GM19468 (cell line): Measurements from ENCODE around the gene GOLGA5.
"Not testable (repeated sequence)": the region's sequence is repeated elsewhere in the genome, so short reads cannot be mapped to it uniquely, and the experiment has no call there.

Experiments used
- ATAC-seq: cut with Tn5 transposase; IDR thresholded peaks from one replicate; pipeline ENCODE4 v1.9.1; 2021; ENCODE audit warnings: mild to moderate bottlenecking, moderate library complexity, moderate number of reproducible peaks; ENCODE audit not compliant: unreplicated experiment; ENCODE audit errors: extremely low read depth

GOLGA5 gene, protein sequence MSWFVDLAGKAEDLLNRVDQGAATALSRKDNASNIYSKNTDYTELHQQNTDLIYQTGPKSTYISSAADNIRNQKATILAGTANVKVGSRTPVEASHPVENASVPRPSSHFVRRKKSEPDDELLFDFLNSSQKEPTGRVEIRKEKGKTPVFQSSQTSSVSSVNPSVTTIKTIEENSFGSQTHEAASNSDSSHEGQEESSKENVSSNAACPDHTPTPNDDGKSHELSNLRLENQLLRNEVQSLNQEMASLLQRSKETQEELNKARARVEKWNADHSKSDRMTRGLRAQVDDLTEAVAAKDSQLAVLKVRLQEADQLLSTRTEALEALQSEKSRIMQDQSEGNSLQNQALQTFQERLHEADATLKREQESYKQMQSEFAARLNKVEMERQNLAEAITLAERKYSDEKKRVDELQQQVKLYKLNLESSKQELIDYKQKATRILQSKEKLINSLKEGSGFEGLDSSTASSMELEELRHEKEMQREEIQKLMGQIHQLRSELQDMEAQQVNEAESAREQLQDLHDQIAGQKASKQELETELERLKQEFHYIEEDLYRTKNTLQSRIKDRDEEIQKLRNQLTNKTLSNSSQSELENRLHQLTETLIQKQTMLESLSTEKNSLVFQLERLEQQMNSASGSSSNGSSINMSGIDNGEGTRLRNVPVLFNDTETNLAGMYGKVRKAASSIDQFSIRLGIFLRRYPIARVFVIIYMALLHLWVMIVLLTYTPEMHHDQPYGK

GRCh38 chr14:92793709-92794546 is at the start of gene GOLGA5:
TSS of gene GOLGA5 (plus strand) at chr14:92794305. CDS start at chr14:92797438, 3,133 bp downstream.
- peak; percentile 97 for ATAC-seq

DNA sequence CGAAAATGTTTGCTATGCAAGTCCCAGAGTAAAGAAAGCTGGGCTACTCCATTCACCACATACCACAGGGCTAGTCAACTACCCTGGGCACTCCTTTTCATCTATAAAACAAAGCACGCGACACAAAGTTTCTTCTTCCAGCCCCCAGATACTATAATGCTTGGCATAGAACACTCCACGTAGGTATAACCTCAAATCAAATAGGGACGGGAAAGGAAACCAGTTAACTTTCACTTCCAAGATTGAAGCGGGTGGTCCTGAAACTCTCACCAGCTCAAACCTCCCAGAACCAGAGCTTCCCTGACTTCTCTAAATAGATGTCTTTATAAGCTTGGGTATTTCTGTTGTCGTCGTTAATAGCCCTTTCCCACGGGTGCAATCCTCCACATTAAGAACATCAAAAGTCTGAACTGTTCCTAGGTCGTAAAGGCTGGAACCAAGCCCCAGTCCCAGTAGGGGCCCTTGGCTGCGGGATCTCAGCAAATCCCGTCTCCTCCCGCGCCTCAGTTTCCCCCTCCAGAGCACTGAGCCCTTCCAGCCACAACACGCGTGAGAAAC is 46.3 kb upstream of the GOLGA5 start:
- no peak for ATAC-seq

GRCh38 chr14:92748259-92749016 is 45.7 kb upstream of the GOLGA5 start, which contains the start of gene LGMN:
TSS of gene LGMN (minus strand) at chr14:92748627. CDS start at chr14:92732786, 15,841 bp downstream.
- ATAC-seq = peak; percentile 54

DNA sequence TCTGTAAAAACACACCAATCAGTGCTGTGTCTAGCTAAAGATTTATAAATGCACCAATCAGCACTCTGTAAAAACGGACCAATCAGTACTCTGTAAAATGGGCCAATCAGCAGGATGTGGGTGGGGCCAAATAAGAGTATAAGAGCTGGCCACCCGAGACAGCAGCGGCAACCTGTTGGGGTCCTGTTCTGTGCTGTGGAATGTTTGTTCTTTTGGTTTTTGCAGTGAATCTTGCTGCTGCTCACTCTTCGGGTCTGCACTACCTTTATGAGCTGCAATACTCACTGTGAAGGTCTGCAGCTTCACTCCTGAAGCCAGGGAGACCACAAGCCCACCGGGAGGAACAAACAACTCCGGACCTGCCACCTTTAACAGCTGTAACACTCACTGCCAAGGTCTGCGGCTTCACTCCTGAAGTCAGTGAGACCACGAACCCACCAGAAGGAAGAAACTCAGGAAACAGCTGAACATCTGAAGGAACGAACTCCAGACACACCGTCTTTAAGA is 43.8 kb upstream of the GOLGA5 start:
- ATAC-seq = not testable (repeated sequence)

DNA sequence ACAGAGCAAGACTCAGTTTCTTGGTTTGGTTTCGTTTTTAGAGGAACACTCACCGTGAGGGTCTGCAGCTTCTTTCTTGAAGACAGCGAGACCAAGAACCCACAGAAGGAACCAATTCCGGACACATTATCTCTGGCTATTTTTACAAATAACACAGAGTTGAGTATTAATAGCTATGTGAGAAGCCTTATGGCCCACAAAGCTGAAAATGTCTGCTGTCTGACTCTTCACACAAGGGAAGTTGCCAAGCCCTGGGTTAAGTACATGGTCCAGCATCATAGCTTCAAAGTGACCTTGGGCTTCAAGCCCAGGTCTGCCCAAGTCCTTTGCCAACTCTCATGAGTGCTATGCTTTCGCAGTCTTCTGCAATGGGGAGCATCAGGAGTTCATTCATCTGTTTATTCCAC is 43.1 kb upstream of the GOLGA5 start:
- no peak for ATAC-seq

DNA sequence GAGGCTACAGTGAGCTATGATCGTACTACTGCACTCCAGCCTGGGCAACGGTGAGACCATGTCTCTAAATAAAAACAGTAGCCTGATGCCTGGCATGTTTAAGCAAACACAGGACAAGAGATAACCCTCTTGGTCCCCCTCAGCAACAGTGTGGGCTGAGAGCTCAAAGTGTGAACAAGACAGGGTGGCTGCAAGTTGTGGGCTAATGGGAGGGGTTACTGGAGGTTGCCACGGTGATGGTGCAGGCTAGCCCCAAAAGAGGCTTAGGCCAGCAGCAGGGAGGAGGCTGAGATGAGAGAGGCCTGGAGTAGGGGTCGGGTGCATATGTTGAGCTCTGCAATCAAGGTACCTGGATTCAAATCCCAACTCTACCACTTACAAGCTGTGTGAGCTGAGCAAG is 42.3 kb upstream of the GOLGA5 start:
- no peak for ATAC-seq

DNA sequence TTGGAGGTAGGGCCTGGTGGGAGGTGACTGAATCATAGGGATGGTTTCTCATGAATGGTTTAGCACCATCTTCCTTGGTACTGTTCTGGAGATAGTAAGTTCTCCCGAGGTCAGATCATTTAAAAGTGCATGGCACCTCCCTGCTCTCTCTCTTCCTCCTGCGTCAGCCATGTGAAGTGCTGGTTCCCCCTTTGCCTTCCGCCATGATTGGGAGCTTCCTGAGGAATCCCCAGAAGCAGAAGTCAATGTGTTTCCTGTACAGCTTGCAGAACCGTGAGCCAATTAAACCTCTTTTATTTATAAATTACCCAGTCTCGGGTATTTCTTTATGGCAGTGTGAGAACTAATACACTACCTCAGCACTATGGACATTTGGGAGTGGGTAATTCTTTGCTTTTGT is 40.9 kb upstream of the GOLGA5 start:
- ATAC-seq = no peak

- ATAC-seq = no peak
These were observed 39.1 kb upstream of the GOLGA5 start for GRCh38 chr14:92754966-92755365.

- ATAC-seq = no peak
These were observed 38.6 kb upstream of the GOLGA5 start for GRCh38 chr14:92755495-92755894.

DNA sequence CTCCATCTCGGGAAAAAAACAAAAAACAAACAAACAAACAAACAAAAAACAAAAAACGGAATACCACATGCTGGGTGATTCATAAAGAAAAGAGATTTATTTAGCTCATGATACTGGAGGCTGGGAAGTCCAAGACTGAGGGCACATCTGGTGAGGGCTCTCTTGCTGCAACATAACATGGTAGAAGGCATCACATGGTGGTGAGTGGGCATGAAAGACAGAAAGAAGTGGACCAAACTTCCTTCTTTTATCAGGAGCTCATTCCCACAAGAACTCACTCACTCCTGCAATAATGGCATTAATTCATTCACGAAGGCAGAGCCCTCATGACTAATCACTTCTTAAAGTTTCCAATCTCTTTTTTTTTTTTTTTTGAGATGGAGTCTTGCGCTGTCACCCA is 37.7 kb upstream of the GOLGA5 start:
- ATAC-seq = no peak

- no peak for ATAC-seq
These were observed 34.8 kb upstream of the GOLGA5 start for GRCh38 chr14:92759300-92759678.

DNA sequence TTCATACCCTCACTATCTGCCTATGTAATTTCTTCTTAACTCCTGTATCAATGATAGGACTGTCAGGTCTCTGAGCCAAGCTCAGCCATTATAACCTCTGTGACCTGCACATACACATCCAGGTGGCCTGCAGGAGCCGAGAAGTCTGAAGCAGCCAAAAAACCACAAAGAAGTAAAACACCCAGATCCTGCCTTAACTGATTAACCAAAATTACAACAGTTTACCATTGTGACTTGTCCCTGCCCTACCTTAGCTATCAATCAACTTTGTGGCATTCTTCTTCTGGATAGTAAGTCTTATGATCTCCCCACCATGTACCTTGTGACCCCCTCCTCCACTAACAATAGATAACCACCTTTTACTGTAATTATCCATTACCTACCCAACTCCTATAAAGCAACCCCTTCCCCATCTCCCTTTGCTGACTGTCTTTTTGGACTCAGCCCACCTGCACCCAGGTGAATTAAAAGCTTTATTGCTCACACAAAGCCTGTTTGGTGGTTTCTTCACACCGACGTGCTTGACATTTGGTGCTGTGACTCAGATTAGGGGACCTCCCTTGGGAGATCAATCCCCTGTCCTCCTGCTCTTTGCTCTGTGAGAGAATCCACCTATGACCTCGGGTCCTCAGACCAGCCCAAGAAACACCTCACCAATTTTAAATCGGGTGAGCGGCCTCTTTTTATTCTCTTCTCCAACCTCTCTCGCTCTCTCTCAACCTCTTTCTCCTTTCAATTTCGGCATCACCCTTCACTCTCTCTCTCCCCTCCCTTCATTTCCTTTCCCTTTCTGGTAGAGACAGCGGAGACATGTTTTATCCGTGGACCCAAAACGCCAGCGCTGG is 34.2 kb upstream of the GOLGA5 start:
- no peak for ATAC-seq

DNA sequence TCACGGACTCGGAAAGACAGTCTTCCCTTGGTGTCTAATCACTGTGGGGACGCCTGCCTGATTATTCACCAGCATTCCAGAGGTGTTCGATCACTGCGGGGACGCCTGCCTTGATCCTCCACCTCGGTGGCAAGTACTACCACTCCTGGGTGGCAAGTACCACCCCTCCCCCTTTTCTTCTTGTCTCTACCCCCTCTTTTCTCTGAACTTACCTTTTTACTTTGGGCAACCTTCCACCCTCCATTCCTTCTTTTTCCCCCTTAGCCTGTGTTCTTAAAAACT is 33.6 kb upstream of the GOLGA5 start:
- no peak for ATAC-seq

DNA sequence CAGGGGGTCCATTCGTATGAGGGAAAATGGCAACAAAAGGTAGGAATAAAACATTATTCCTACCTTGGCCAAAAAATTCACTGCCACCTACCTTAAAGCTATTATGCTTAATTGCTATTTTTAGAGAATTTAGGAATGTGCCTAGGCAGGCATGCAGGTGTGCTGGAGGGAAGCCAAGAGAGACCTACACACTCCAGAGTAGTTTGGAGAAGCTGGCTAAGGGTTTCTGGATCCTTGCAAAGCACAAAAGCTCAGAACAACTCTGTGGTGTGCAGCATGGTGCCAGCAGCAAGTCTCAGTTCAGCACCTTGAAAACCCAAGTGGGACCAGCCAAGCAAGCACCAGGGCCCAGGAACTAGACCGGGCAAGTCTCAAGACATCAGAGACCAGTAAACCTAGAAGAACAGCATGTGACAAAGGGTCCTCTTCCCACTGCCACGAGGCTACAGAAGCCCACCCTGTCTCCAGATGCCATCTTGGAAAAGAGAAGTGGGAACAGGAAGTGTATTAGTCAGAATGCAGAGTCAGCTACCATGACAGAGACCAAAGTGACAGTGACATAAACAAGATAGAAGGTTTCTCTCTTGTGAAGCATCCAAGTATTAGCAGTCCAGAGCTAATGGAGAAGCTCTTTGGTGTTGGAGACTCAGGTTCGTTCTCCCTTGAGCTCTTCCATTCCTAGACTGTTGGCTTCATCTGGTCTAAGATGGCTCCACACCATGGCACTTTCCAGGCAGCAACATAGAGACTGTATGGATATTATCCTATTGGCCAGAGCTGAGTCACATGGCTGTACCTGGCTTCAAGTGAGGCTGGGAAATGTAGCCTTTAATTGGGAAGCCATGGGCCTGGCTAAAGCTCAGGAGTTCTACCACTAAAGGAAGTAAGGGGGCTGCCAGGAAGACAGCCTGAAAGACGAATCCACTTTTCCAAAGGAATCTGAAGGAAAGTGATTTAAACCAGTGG is 30.2 kb upstream of the GOLGA5 start:
- not testable (repeated sequence) for ATAC-seq

DNA sequence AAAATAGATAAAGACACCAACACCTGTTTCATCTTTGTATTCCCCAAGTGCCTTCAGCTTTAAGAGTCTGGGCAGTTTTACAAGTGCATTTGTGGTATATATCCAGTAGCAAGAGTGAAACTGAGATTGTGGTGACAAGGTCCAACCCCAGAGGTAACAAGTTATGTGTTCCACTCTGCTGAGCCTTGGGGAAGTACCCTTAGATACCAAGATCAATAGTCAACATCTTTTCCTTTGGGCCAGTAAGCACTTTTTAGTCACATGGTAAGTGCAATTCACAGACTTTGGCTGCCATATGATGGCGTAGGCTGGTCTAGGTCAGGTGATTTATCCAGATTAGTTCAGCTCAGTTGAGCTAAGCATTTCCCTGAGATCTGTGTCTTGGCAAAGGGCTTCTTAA is 25.9 kb upstream of the GOLGA5 start:
- peak; percentile 85 for ATAC-seq

DNA sequence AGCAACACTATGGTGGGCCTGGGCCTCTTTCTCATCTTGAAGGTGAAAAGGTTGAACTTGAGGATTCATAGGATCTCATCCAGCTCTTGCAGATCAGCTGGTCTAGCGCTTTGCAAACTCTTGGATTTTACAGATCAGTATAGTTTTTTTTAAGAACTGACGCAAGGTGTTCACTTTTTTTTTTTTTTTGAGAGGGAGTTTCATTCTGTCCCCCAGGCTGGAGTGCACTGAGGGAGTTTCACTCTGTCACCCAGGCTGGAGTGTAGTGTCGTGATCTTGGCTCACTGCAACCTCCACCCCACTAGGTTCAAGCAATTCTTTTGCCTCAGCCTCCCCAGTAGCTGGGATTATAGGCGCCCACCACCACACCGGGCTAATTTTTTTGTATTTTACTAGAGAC is 25.3 kb upstream of the GOLGA5 start:
- ATAC-seq = no peak

DNA sequence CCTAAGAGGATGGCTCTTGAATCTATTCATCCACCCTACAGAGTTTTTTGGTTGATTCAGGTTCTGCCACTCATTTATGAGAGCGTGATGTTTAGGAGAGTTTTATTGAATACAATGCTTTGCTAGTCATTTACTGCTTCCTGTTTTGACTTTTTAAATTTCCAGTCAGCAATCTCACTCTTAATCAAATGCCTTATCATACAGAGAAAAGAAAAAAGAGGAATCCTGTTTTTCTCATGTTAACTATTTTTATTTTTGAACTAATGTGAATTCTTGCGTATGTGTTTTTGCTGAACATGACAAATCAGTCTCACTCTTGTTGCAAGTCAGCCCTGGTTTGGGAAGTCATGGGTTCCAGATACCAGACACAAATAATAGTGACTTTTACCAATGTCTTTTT is 23.6 kb upstream of the GOLGA5 start:
- no peak for ATAC-seq

DNA sequence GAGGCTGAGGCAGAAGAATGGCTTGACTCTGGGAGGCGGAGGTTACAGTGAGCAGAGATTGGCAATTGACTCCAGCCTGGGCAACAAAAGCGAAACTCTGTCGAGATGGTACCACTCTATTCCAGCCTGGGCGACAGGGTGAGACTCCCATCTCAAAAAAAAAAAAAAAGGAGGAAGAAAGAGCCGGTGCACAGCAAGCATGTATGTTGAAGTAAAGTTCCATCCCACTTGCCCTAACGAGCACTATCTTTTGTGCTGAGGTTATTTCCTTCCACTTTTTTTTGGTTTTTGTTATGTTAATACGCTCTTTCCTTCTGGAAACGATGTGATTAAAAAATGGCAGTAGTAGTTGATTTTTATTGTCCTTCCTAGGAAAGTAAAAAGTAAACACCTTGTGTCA is 19.5 kb upstream of the GOLGA5 start:
- no peak for ATAC-seq
